C4-2B (cell line): Measurements from ENCODE around the gene ARF1.

ENCODE experiments used
- H3K27ac ChIP-seq: fragments of 450-650 bp; 2 replicates; pipeline ENCODE4 v1.5.1; 2017
- ZFX ChIP-seq: fragments of 450-650 bp; IDR thresholded peaks from 2 replicates; pipeline ENCODE4 v1.6.1; 2017
- TF ChIP-seq, protein P1 (sequence below): fragments of 450-650 bp; conservative IDR thresholded peaks from 2 replicates; pipeline ENCODE4 v1.5.1; 2017; ENCODE audit warnings: mild to moderate bottlenecking

Gene ARF1

DNA sequence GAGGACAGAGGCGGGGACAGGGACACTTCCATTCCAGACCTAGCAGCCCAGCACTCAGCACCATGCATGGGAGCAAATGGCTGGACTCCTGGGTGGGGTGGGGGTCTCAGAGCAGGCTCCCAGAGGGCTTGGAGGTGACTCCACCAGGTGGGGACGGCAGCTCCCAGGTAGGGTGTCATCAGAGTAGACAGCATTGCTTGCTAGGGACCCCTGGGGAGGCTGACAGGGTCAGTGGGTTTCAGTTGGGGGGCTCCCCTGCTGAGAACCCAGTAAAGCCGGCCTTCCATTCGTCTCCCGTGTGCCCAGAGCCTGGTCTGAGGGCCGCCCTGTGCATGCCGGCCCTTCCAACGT, 62.5 kb downstream of the ARF1 start:
- H3K27ac ChIP-seq, result no peak overlapping the region
- no peak for TF ChIP-seq ZFX
- TF ChIP-seq, protein P1, sequence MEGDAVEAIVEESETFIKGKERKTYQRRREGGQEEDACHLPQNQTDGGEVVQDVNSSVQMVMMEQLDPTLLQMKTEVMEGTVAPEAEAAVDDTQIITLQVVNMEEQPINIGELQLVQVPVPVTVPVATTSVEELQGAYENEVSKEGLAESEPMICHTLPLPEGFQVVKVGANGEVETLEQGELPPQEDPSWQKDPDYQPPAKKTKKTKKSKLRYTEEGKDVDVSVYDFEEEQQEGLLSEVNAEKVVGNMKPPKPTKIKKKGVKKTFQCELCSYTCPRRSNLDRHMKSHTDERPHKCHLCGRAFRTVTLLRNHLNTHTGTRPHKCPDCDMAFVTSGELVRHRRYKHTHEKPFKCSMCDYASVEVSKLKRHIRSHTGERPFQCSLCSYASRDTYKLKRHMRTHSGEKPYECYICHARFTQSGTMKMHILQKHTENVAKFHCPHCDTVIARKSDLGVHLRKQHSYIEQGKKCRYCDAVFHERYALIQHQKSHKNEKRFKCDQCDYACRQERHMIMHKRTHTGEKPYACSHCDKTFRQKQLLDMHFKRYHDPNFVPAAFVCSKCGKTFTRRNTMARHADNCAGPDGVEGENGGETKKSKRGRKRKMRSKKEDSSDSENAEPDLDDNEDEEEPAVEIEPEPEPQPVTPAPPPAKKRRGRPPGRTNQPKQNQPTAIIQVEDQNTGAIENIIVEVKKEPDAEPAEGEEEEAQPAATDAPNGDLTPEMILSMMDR, result no peak

- no peak for TF ChIP-seq ZFX
- TF ChIP-seq, protein P1, result no peak
- H3K27ac ChIP-seq, result no peak overlapping the region
Observed at GRCh38 chr1:228145463-228146416, 63.2 kb downstream of the ARF1 start.

DNA sequence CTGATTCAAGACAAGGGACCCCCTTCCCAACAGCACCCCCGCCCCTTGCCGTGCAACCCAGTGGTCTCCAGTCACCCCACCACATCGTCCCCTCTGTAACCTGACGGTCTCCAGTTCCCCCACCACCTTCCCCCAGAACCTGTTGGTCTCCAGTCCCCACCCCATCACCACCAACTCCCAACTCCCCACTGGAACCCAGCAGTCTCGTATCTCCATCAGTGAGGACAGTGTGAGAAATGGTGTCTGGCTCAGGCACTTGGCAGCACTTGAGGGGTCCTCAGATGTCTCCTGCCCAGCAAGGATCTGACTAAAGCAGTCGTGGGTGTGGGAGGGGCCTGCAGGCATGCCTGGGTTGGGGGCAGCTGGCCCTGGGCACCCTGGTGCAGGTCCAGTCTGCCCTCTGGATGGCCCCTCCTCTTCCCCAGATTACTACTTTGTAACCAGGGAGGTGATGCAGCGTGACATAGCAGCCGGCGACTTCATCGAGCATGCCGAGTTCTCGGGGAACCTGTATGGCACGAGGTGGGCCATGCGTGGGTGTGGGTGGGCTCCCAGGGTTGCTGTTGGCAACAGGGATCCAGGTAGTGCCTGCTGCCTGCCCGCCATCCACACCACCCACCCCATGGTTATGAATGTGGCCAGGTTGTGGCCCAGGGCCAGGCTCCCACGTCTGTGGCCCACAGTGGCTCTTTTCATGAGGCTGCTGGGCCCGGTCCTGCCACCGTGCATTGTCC, 64.1 kb downstream of the ARF1 start:
- no peak overlapping the region for H3K27ac ChIP-seq
- no peak for TF ChIP-seq ZFX
- TF ChIP-seq, protein P1, result no peak

GRCh38 chr1:228147151-228147693, 64.7 kb downstream of the ARF1 start:
- no peak for TF ChIP-seq ZFX
- TF ChIP-seq, protein P1, result no peak
- H3K27ac ChIP-seq, result no peak overlapping the region

- TF ChIP-seq, protein P1, result no peak
- TF ChIP-seq ZFX, result no peak
- H3K27ac ChIP-seq, result no peak overlapping the region
Observed at GRCh38 chr1:228147768-228148167, 65.3 kb downstream of the ARF1 start.

DNA sequence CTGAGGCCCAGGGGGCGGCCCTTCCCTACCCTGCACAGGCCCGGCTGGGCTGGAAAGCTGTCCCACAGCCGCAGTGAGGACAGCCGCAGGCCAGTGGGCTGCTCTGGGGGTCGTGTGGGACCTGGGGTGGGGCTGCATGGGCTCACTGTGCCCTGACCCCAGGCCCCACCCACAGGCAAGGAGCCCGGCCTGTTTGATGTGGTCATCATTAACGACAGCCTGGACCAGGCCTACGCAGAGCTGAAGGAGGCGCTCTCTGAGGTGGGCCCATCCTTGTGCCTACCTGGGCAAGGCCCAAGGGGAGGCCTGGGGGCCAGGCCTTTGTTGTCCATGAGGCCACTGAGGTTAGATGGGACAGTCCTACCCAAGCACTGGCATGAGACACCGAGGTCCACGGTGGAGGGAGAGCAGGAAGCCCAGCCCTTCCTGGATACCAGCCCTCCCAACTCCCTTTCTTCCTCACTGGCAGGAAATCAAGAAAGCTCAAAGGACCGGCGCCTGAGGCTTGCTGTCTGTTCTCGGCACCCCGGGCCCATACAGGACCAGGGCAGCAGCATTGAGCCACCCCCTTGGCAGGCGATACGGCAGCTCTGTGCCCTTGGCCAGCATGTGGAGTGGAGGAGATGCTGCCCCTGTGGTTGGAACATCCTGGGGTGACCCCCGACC, 65.8 kb downstream of the ARF1 start:
- no peak for TF ChIP-seq ZFX
- TF ChIP-seq, protein P1, result no peak
- H3K27ac ChIP-seq, result no peak overlapping the region
